Fibroblast of lung (primary cell): Measurements from ENCODE around the gene GGT6. TPM values are rescaled to one million over a fixed set of nuclear protein-coding genes. Genes with fewer than 3 reads are reported as not detected.

Experiments used
- DNase-seq, 2 donors: peaks; one replicate each; pipeline versions ENCODE4 v3.0.0 to v3.0.0-alpha.2; 2010; ENCODE audit warnings: low read depth in 2 of 2
- H2AFZ ChIP-seq: 2 replicates; pipeline ENCODE4 v1.5.1; 2012; ENCODE audit warnings: low read length, control low read depth, inconsistent platforms
- H3K27ac ChIP-seq: 2 replicates; pipeline ENCODE4 v1.5.1; 2011; ENCODE audit warnings: low read length, control low read depth; ENCODE audit not compliant: insufficient read depth
- H3K27me3 ChIP-seq: 2 replicates; pipeline ENCODE4 v1.5.1; 2011; ENCODE audit warnings: mild to moderate bottlenecking, low read length; ENCODE audit not compliant: control insufficient read depth, insufficient read depth
- H3K36me3 ChIP-seq: 2 replicates; pipeline ENCODE4 v1.5.1; 2011; ENCODE audit warnings: low read length; ENCODE audit not compliant: control insufficient read depth, insufficient read depth
- H3K4me1 ChIP-seq: 2 replicates; pipeline ENCODE4 v1.5.1; 2011; ENCODE audit warnings: low read length; ENCODE audit not compliant: control insufficient read depth, insufficient read depth; ENCODE audit errors: extremely low read depth
- H3K4me2 ChIP-seq: 2 replicates; pipeline ENCODE4 v1.5.1; 2011; ENCODE audit warnings: low read length, control low read depth; ENCODE audit not compliant: insufficient read depth; ENCODE audit errors: extremely low read depth
- H3K4me3 ChIP-seq, 4 experiments: fragments of 200-600 bp in 1 of 4; sonication (generic) in 1 of 4; replicated peaks in 1 of 4; 2 replicates each; pipeline ENCODE4 v1.5.1; 2011 to 2016; ENCODE audit warnings: low read length in 4 of 4, low read depth in 3 of 4, mild to moderate bottlenecking in 3 of 4, control low read depth in 2 of 4, inconsistent platforms in 1 of 4, mixed read lengths in 1 of 4; ENCODE audit not compliant: insufficient read depth in 1 of 4; ENCODE audit errors: control extremely low read depth in 1 of 4
- H3K79me2 ChIP-seq: 2 replicates; pipeline ENCODE4 v1.5.1; 2012; ENCODE audit warnings: mild to moderate bottlenecking, low read length, inconsistent platforms; ENCODE audit not compliant: control insufficient read depth, insufficient read depth
- H3K9ac ChIP-seq: 2 replicates; pipeline ENCODE4 v1.5.1; 2011; ENCODE audit warnings: mild to moderate bottlenecking, low read length, control low read depth; ENCODE audit not compliant: insufficient read depth
- H3K9me3 ChIP-seq: 2 replicates; pipeline ENCODE4 v1.5.1; 2012; ENCODE audit warnings: low read depth, low read length; ENCODE audit not compliant: control insufficient read depth, insufficient read depth
- H4K20me1 ChIP-seq: 2 replicates; pipeline ENCODE4 v1.5.1; 2011; ENCODE audit warnings: low read length; ENCODE audit not compliant: control insufficient read depth, insufficient read depth; ENCODE audit errors: extremely low read depth
- EZH2 ChIP-seq: IDR thresholded peaks from 2 replicates; pipeline ENCODE4 v1.5.1; 2012; ENCODE audit warnings: low read length, control low read depth, mild to moderate bottlenecking; ENCODE audit errors: missing control alignments
- polyA plus RNA-seq, 2 donors: library from polyadenylated mRNA; depleted of rRNA in 1 of 2; stranded (reverse) in 1 of 2; unstranded in 1 of 2; fragments of >200 nt; gene quantifications; 2 replicates each; pipeline ENCODE4 v1.2.1, GENCODE V29; 2011 to 2012; ENCODE audit warnings: missing spikeins in 1 of 2
- total RNA-seq: library from RNA; depleted of rRNA; stranded (reverse); fragments of >200 nt; gene quantifications from 2 replicates; pipeline ENCODE4 v1.2.1, GENCODE V29; 2014
- TF ChIP-seq, protein P1 (sequence below), 2 donors: IDR thresholded peaks in 1 of 2; conservative IDR thresholded peaks in 1 of 2; 1 replicate in 1 of 2; 2 replicates in 1 of 2; pipeline ENCODE4 v1.5.1; 2011 to 2012; ENCODE audit warnings: low read length in 2 of 2, control low read depth in 1 of 2, inconsistent platforms in 1 of 2, low read depth in 1 of 2, mild to moderate bottlenecking in 1 of 2

GGT6 gene
- total and polyA plus RNA-seq, 2 donors (not counting 1 experiment from before 2014, with no cell fraction given): not detected

DNA sequence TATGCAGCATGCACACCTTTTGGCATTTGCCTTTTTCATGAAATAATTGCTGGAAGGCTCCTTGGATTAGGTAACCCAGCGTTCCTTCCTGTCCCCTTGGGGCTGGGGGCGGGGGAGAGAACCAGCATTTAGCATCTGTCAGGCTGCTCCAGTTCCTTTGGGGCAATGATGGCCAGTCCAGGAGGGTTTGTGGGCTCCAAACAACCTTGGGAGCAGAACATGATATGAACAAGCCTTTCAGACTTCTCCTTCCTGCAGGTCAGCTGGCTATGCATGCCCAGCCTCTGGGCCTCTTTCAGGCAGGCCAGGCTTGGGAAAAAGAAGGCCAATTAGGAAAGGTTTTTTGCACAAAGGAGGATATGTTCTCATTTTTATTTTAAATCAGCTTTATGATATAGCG lies 22.8 kb upstream of the GGT6 start:
- Histone ChIP-seq H3K4me3 (no peak overlapping the region), H3K27ac (no peak overlapping the region), H3K4me2 (no peak overlapping the region), H3K27me3 (peaks cover 28% of the 10 kb centered on the region), H3K4me1 (no peaks in the 10 kb centered on the region), H4K20me1 (no peaks in the 10 kb centered on the region), H2AFZ (no peak overlapping the region), H3K36me3 (no peaks in the 10 kb centered on the region), H3K79me2 (no peaks in the 10 kb centered on the region), H3K9ac (no peak overlapping the region), H3K9me3 (no peaks in the 10 kb centered on the region)
- TF ChIP-seq EZH2: no peak
- TF ChIP-seq, protein P1, sequence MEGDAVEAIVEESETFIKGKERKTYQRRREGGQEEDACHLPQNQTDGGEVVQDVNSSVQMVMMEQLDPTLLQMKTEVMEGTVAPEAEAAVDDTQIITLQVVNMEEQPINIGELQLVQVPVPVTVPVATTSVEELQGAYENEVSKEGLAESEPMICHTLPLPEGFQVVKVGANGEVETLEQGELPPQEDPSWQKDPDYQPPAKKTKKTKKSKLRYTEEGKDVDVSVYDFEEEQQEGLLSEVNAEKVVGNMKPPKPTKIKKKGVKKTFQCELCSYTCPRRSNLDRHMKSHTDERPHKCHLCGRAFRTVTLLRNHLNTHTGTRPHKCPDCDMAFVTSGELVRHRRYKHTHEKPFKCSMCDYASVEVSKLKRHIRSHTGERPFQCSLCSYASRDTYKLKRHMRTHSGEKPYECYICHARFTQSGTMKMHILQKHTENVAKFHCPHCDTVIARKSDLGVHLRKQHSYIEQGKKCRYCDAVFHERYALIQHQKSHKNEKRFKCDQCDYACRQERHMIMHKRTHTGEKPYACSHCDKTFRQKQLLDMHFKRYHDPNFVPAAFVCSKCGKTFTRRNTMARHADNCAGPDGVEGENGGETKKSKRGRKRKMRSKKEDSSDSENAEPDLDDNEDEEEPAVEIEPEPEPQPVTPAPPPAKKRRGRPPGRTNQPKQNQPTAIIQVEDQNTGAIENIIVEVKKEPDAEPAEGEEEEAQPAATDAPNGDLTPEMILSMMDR (conservative IDR thresholded peaks at IDR 0.05 in 1 of 2, IDR thresholded peaks at IDR 0.05 in 1 of 2; ENCODE audit: low read depth in 1 of 2, low read length in 2 of 2): no peak
- no peak for DNase-seq

- TF ChIP-seq, protein P1 (conservative IDR thresholded peaks at IDR 0.05 in 1 of 2, IDR thresholded peaks at IDR 0.05 in 1 of 2; ENCODE audit: low read depth in 1 of 2, low read length in 2 of 2): no peak
- no peak for TF ChIP-seq EZH2
- no peak overlapping the region for H3K4me3 ChIP-seq
- H4K20me1 ChIP-seq: no peaks in the 10 kb centered on the region
- no peak overlapping the region for H3K4me2 ChIP-seq
- H3K9ac ChIP-seq: no peak overlapping the region
- no peak overlapping the region for H2AFZ ChIP-seq
- H3K36me3 ChIP-seq: no peaks in the 10 kb centered on the region
- H3K4me1 ChIP-seq: no peaks in the 10 kb centered on the region
- no peak for DNase-seq
- H3K79me2 ChIP-seq: no peaks in the 10 kb centered on the region
- peaks cover 28% of the 10 kb centered on the region for H3K27me3 ChIP-seq
- no peak overlapping the region for H3K27ac ChIP-seq
- no peaks in the 10 kb centered on the region for H3K9me3 ChIP-seq
Measured at GRCh38 chr17:4582691-4583090, 22.3 kb upstream of the GGT6 start.

- H4K20me1 ChIP-seq: no peaks in the 10 kb centered on the region
- H3K36me3 ChIP-seq: no peaks in the 10 kb centered on the region
- H3K4me3 ChIP-seq: no peak overlapping the region
- no peak for DNase-seq
- peaks cover 26% of the 10 kb centered on the region for H3K27me3 ChIP-seq
- H3K27ac ChIP-seq: no peak overlapping the region
- no peaks in the 10 kb centered on the region for H3K79me2 ChIP-seq
- no peaks in the 10 kb centered on the region for H3K9me3 ChIP-seq
- no peak for TF ChIP-seq EZH2
- TF ChIP-seq, protein P1 (conservative IDR thresholded peaks at IDR 0.05 in 1 of 2, IDR thresholded peaks at IDR 0.05 in 1 of 2; ENCODE audit: low read depth in 1 of 2, low read length in 2 of 2): no peak
- no peak overlapping the region for H2AFZ ChIP-seq
- H3K9ac ChIP-seq: no peak overlapping the region
- H3K4me1 ChIP-seq: no peaks in the 10 kb centered on the region
- no peak overlapping the region for H3K4me2 ChIP-seq
Measured at GRCh38 chr17:4582101-4582501, 21.7 kb upstream of the GGT6 start.
